HG03457 (cell line): ENCODE data around the gene NDUFV1.
"Not testable (repeated sequence)": the region's sequence is repeated elsewhere in the genome, so short reads cannot be mapped to it uniquely, and the experiment has no call there.

Source experiments
- ATAC-seq: cut with Tn5 transposase; IDR thresholded peaks from one replicate; pipeline ENCODE4 v1.9.1; 2021; ENCODE audit warnings: moderate number of reproducible peaks; ENCODE audit not compliant: unreplicated experiment

NDUFV1 gene

GRCh38 chr11:67652965-67653845 lies 46.5 kb downstream of the NDUFV1 start:
- ATAC-seq, result no peak

DNA sequence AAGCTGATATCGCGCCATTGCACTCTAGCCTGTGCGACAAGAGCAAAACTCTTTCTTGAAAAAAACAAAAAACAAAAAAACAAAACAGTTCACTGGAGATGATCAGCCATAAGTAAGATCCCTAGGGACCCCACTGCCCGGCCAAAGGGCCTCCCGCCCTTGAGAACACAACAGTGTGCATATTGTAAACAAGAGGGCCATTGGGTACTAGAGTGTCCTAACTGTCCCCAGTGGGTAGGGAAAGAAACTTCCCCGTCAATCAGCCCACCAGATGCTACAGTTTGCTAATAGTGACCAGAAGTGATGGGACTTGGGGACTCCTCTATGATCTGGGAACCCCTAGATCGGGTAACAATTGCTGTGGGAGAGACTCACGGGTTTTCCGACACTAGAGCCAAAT lies 47.5 kb downstream of the NDUFV1 start:
- no peak for ATAC-seq

GRCh38 chr11:67656278-67656922 lies 49.7 kb downstream of the NDUFV1 start:
- no peak for ATAC-seq

GRCh38 chr11:67657300-67657699 lies 50.6 kb downstream of the NDUFV1 start:
- no peak for ATAC-seq

DNA sequence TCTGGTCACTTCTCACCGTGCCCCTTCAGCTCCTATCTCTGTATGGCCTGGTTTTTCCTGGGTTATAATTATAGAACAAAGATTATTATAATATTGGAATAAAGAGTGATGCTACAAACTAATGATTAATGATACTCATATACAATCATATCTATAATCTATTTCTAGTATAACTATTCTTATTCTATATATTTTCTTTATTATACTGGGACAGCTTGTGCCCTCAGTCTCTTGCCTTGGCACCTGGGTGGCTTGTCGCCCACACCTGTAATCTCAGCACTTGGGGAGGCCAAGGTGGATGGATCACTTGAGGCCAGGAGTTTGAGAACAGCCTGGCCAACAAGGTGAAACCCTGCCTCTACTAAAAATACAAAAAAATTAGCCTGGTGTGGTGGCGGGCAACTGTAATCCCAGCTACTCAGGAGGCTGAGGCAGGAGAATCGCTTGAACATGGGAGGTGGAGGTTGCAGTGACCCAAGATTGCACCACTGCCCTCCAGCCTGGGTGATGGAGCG lies 53.0 kb downstream of the NDUFV1 start:
- not testable (repeated sequence) for ATAC-seq

- ATAC-seq, result not testable (repeated sequence)
Measured at GRCh38 chr11:67660752-67661151, 54.0 kb downstream of the NDUFV1 start.
